Activated CD4-positive, alpha-beta T cell treated with anti-CD3 and anti-CD28 coated beads, Interleukin-2, amount 50 U/mL, for 24 hours (primary cell): ENCODE results near the gene THSD7A.
"Not testable (repeated sequence)": the region's sequence is repeated elsewhere in the genome, so short reads cannot be mapped to it uniquely, and the experiment has no call there.

Source experiments
- DNase-seq, 2 donors: peaks; one replicate each; pipeline ENCODE4 v3.0.0-alpha.2; 2020; ENCODE audit warnings: low read depth in 1 of 2, low spot score in 1 of 2

The THSD7A gene

DNA sequence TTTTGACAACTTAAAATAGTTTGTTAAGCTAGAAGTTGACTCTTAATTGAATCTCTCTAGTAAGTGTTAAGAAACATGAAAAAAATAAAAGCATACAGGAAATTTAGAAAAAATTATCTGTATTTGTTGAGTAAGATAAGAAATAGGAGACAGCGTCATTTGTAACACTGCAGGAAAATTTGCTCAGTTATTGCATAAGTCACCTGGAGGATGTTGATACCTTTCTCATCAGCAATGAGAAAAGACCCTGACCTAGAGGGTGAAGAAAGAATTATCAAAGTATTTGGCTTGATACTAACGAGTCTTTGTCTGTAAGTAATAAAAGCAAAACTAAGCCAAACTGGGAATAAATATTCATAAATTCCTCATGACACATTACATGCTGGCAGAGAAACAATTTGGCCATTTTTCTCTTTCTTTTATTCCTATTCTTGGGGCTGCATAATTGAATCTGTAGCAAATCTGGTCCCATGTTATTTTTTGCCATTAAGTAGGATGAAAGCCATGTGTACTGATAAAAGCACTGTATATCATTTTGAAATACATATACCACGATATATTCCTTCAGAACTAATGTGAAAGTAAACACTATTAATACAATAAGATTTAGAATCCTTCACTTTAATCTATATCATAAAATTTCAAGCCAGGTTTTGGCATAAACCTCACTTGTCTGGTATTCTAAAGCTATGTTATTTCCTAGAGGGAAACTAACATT, 362.8 kb downstream of the THSD7A start:
- DNase-seq, result no peak

DNA sequence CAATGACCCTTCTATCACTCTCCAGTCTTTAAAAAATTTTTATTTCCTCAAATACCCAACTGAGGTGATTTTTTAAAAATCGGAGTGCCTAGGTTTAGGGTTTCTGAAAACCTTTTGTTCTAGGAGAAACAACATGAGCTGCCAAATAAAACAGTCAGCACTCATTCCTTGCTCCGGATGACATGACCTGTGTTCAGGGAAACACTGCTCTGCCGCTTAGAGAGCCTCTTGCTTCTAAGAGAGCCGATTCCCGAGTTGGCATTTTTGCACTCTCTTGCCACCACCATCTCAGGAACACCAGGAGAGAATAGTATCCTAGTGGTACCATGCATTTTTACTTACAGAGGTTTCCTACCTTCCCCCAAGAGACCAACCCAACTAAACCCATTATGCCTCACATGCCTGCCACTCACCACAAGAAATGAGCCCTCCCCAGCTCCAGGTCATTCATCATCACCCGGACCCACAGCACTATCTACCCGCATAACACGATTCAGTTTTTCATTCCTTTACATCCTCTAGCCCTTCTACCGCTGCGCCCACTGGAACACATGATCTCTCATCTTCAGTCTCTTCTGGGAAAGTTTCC, 365.4 kb downstream of the THSD7A start:
- no peak for DNase-seq

DNA sequence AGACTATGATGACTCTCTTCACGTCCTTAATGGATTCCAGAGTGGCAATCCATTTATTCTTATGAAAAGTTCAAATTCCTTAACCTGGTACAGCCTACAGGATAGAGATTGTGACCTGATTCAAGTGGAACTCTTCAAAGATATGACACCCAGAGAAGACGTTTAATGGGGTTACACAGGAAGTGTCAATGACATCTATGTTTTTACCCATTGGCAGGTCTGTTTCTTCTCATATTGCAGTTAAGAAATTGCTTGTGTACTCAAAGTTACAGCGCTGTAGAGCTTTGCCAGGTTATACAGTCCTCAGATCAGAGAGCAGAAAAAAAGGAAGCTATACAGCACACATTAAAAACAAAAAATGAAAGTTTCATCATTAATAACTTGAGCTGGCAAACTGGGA, 367.4 kb downstream of the THSD7A start:
- DNase-seq, result no peak

DNA sequence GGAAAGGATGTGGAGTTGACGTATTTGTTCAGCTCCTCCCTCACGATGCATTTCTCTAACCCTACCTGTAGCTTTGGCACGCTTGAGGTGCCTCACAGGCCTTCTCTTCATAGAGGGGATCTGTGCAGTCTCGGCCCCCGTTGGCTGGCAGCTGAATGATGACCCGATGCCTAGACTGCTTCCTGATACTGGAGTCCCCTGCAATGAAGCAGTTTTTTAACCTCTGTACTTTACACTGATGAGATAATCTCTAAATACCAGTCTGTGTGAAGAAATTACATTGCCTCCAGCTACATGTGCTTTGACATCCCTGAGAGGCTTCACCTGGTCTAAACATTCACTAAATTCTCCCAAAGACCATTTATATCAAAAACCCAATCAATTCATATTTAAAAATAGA, 370.1 kb downstream of the THSD7A start:
- DNase-seq, result no peak

DNA sequence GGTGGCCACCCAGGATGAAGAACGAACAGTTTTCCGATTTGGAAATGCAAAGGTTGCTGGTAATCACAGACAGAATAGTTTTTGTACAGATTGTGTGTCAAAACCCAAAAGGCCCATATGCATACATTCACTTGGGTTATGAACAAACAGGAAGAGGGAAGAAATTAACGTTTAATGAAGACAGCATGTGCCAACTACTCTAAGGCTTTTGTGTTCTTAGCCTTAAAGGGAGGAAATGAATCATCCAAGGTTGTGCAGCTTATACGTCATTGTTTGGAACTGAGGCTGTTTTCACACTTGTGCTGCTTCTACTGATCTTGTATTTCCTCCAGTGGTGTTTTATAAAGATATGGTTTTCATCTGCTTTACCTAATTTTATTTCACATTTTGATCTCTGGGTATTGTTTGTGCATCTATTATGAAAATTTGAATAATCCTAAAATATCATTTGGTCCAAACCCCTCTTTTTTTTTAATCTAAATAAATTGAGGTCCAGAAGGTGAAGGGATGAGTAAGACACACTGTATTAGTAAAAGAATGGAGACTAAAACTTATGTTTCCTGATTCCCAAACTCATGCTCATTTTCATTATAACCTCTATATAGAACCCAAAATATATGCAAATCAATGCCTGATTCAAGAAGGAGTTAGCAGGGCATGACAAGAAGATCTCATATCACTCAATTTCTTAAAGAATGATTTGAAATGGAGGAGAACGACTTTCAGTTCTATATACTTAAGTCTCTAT, 373.1 kb downstream of the THSD7A start:
- no peak for DNase-seq

DNA sequence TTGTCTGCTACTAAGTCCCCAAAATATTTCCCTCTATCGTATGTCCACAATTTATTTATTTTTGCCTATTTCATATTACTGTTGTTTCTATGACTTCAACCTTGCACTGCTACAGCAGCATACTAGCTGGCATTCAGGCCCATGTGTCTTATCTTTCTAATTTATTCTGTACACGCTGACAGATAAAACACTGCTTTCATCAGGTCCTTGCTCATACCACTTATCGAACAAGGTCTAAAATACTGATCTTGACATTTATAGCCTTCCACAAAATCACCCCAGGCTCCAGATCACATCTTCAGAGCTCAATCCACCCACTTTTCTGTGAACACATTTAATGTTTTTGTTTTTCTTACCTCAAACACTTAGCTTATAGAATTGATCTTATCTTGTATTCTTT, 374.6 kb downstream of the THSD7A start:
- DNase-seq, result no peak

DNA sequence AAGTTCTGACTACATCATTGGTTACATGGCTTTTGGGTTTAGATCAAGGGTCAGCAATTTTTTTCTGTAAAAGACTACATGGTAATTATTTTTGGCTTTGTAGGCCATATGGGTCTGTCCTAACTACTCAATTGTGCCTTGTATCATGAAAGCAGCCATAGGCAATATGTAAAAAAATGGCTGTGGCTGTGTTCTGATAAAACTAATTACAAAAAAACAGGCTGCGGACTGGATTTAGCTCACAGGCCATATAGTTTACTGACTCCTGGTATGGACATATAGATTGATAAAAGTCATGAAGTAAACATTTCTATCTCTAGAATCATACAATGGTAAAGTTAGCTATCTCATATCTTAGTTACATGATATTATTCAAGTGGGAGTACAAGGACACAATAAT, 375.4 kb downstream of the THSD7A start:
- DNase-seq, result no peak

DNA sequence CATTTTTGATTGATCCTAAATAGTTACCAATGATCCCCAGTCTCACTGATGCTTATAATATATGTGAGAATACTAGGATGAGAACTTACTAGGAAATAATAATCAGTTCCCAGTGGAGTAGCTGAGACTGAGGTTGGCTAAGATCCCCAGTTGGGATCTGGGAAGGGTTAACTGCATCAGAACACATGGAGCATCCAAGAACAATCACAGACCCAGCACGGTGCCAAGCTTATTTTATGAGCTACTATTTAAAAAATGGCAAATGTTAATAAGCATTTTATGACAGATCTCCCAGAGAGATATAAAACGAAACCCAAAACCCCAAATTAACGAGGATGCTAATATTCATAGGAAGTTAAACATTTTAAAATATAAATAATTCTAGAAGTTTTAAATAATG, 379.5 kb downstream of the THSD7A start:
- DNase-seq, result no peak

DNA sequence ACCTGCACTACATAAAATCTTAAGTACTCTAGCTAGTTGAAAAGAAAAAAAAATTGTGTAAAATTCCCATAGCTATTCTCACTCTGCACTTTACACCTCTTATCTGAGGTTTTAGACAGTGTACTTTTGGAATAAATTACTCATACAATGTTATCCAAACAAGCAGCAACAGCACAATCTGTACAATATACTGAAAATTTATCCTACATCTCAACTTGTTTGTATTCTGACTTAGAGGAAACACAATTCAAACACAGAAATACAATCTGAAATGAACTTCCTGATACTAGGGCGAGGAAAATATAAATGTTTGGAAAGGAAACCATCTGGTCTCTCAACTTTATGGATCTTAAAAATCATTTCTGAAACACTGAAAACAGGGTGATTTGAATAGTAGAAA, 381.7 kb downstream of the THSD7A start:
- DNase-seq, result no peak

DNA sequence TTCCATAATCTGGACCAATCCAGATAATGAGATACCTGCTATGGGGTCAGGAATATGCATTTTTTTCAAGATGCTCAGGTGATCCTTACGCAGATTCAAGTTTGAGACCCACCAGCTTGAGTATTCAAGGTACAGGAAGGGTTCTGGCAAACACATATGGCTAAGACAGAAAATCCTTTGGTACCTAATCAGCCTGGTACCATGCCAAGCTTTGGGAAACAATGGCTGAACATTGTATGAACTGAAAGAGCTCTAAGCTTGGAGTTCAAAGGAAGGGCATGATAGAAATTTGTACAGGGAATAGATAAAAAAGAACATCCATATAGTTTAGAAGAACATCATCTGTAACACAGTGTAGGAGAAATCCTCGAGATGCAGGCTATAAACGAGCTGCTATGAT, 382.7 kb downstream of the THSD7A start:
- no peak for DNase-seq

DNA sequence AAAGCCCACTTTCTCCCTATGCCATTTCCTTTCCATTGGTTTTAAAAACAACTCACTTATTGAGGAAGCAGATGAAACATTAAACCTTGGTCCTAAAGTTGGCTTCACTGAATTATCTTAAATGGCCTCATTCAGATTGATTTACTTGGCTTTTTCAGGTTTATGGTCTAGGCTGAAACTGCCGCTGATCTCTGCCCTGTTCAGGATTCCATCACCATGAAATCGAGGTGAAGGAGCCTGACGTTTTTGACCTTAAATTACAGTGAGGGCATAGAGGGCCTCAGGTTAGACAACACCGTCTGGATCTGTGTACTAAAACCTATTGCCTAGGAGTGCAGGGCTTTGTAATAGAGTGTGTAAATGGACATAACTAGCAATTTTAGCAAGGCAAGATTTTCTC, 383.7 kb downstream of the THSD7A start:
- no peak for DNase-seq

DNA sequence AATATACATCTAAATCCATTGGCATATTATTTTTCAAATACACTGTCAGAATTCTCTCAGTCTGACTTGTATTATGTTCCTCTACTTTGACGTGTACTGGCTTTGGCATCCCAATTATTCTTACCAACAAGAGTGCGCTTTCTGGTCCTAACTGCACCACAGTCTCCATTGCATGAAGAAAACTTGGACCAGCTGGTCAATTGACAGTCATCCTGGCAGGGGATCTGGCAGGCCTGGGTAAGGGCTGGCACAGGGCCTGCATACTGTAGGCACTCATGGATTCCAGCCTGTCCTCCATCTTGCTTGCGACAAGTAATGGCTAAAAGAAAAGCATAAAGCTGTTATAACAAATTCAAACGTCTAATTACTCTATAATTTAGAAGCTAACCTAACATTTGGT, 384.9 kb downstream of the THSD7A start:
- DNase-seq, result no peak

DNA sequence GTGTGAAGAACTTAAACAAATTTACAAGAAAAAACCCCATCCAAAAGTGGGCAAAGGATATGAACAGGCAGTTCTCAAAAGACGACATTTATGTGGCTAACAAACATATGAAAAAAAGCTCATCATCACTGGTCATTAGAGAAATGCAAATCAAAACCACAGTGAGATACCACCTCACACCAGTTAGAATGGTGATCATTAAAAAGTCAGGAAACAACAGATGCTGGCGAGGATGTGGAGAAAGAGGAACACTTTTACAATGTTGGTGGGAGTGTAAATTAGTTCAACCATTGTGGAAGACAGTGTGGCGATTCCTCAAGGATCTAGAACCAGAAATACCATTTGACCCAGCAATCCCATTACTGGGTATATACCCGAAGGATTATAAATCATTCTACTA, 388.1 kb downstream of the THSD7A start:
- not testable (repeated sequence) for DNase-seq

DNA sequence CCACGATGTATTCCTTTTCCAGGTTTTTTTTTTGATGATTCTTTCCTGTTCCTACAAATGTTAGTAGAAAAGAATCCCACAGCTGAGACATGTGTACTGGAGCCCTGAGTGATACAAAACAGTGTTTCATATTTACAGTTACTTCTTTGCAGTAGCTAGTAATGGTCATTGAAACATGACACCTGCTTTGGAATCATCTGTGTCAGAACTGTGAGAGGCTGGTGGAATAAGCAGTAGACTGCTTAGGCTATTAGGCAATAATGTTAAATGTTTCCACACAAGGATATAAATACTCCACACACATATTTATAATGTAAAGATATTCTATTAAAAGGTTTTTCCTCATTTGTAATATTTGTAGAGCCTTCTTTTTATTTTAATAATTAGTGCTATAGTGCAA, 394.0 kb downstream of the THSD7A start:
- DNase-seq, result no peak

DNA sequence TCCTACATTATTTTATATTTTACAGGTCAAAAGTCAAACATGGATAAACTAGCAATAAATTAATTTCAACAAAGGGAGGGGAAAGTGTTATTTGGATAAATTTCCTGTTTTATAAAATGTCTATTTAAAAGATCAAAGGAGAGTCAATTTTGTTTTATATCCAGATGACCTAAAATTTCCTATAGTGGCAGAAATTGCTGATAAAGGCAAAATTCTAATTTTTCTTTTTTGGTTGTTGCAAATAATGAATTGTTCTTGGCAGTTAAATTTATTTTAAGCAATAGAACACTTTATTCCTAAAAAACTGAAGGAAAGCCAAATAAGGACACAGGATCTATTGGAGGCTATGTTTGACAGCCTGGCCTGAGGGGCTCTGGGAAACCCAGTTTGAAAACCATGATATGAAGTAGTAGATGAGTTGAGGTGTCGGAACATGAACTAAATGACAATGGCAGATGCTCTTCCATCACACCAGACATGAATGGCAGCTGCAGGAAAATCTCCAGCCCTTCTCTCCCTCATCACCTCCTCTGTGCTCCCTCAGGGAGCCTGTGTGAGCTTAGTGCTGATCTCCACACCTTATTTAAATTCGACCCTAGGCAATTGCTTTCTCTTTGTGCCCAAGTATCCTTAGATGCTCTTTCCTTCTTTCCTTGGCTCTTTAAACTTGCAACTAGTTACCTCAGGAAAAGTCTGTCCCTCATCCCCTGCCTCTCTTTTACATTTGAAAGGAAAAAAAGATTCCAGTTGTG, 395.0 kb downstream of the THSD7A start:
- no peak for DNase-seq

DNA sequence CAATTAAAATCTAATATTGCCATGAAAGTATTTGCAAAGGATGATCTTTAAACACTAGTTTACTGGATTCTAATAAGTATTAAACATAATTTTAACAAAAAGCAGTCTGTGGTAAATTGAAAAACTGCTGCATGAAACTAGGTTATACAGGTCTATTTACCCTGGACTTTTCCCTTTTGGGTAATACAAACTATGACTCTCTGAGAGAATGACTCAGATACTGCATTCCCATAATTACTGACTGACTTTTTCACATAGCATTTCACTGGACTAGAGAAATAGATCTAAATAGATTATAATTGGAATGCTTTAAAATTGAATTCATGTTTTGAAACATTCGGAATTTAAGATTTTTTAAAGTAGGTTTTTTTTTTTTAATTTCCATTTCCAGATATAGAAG, 395.7 kb downstream of the THSD7A start:
- no peak for DNase-seq

DNA sequence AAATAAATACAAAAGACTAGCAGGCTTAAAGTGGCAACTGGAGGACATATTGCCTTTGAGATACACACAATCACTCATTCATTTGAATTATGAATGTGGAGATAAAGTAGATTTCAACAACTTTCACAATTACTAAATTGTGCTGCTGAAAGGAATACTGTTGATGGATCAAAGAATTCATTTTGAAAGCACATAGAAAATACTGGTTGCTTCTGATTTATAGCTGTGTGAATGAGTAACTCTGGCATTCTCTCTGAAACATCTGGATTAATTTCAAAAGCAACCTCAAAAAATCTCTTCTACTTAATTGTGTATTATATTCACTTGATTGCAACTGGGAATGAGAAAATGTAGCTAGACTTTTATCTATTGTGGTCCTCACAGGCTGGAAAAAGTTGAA, 397.6 kb downstream of the THSD7A start:
- DNase-seq, result no peak

DNA sequence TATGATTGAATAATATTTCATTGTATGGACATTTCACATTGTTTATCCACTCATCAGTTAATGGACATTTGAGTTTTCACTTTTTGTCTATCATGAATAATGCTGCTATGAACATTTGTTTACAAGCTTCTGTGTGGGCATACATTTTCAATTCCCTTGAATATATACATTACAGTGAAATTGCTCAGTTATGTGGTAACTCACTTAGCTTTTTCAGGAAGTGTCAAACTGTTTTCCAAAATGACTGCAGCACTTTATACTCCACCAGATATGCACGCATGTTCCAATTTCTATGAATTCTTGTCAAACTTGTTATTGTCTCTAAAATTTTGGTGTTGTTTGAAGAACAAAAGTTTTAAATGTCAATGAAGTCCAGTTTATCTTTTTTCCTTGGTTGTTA, 401.2 kb downstream of the THSD7A start:
- DNase-seq, result no peak

DNA sequence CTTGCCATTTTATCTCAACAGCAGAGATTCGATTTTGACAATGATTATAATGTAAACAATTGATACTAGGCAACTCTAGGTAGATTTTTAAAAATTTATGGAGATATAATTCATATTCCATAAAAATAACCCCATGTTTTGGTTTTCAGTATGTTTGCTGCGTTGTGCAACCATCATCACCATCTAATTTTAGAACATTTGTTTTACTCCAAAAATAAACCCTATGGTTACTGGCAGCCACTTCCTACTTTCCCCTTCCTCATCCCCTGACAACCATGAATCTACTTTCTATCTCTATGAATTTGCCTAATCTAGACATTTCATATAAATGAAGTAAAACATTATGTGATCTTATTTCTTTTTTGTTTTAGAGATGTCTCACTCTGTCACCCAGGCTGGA, 401.9 kb downstream of the THSD7A start:
- no peak for DNase-seq

DNA sequence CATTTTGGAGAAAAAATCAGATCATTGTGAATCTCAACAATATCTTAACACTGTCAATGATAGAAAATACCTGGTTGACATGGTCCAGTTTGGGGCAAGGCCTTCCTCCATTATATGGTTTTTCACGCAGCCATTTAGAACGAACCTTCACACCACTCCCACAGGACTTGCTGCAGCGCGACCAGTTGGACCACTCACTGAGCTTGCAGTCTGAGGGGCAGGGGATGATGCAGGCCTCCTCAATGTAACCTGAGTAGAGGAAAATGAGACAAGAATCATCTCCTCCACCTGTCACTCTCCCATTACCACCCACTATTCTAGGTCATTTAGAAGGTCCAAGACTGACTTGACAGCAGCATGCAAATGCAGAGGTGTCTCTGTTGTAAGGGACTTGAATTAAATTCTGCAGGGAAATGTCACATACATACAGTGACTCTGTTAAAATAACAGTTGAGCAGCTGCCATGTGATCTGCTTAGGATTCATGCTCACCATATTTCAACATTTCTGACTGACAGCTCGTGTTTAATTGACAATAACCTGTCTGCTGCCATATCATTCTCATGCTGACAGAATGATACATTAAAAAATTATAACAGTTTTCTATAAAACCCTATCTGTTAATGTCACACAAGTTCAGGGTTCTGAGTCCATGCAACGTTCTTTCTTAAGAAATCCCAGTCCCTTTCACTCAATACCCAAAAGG, 403.0 kb downstream of the THSD7A start:
- no peak for DNase-seq

DNA sequence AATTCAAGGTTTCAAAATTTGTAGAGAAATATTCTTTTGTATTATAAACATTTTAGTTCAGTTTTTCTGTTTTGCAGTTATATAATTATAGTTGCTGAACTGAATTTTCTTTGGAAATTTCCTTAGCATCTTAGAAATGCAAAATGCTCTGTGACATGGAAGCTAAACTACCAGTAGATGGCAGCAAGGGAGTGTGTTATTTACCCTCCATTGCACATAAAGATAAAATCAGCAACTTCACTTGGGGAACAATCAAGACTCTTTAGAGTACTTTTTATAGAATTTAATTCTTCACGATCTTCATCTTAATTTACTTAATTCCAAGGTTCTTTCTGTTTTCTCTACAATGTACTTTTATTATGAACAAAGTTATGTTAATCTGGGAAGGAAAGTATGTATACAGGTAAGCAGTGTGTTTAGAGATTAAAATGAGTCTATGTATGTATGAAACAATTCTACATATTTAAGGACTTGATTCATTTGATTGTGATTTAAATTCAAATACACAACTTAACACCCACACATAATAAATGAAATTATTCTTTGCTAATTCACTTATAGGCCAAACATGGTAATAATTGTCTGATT, 404.2 kb downstream of the THSD7A start:
- no peak for DNase-seq
